Esophagus mucosa (tissue), 1 donor: ENCODE measurements around the gene TEX36. TPM values are rescaled to one million over a fixed set of nuclear protein-coding genes. Genes with fewer than 3 reads are reported as not detected.
A peak's percentile ranks its signal among the peaks of the same experiment; 100 is the strongest.
"Not testable (repeated sequence)": the region's sequence is repeated elsewhere in the genome, so short reads cannot be mapped to it uniquely, and the experiment has no call there.

Experiments
- ATAC-seq: fragments of 200-7000 bp; cut with Tn5 transposase; one replicate; pipeline ENCODE4 v1.9.1; 2020
- total RNA-seq: library from RNA; stranded (reverse); gene quantifications from one replicate; pipeline ENCODE4 v1.2.4, GENCODE V29; 2023
- donor health status: DM: yes; HTN: yes; CAD: no.

The TEX36 gene
- total RNA-seq, 1 donor from 2014 or later: not detected

DNA sequence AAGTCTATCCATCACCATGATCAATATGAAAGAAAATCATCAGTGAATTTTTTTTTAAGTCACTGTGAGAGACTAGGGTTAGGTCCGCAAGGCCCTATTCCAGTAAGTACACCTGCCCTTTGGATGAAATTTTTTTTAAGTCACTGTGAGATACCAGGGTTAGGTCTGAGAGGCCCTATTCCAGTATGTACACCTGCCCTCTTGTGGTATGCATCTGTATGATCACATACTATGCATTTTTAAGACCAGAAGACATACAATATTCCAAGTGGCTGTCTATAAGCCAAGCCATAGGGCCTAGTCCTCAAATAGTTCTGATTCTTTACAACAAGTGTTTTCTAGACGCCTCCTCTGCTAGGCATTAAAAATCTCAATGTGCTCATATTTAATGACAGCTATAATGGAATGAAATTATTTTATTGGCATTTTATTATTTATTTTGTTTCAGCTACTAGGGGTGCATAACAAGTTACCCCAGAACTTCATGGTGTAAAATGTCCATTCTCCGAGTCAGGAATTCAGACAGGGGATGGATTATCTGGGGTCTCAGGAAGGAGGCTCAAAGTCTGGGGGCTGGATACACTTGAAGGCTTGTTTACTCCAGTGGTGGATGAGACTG, 53.1 kb downstream of the TEX36 start:
- peak; percentile 82 for ATAC-seq

- no peak for ATAC-seq
These were observed 54.6 kb downstream of the TEX36 start for GRCh38 chr10:125628104-125629049.

DNA sequence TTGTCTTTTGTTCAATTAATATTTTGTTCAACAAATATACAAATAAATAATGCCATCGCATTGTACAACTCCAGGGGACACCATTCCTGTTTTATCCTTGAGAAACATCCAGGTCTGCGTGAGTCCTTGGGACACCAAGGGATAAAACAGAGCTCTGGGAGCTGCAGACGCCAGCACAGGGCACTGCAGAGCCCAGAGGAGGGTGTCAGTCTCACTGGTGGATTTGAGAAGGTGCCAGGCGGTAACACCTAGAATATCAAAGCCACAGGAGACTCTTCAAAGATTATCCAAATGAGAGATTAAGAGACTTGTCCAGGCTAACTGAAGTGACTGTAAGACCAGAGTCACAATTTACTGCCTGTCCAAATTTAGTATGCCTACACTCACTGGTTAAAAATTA, 55.3 kb downstream of the TEX36 start:
- ATAC-seq: no peak

DNA sequence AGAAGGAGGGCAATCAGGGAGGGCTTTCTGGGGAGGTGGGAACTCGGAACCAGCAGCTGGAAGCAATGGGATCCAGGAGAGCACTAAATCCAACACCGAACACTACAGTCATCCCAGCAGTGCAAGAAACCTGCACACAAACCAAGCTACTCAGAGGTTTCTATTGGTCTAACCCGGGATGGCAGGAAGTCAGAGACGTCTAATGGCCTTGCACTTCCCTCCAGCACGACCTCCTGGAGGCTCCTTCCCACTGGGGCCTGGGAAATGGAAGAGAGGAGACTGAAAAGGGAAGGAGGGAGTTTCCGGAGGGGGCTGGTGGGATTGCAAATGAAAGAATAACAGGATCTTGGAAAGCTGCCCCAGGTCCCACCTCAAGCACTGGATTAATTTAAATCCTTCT, 56.3 kb downstream of the TEX36 start:
- no peak for ATAC-seq

GRCh38 chr10:125625586-125625985, 57.4 kb downstream of the TEX36 start:
- ATAC-seq: no peak

DNA sequence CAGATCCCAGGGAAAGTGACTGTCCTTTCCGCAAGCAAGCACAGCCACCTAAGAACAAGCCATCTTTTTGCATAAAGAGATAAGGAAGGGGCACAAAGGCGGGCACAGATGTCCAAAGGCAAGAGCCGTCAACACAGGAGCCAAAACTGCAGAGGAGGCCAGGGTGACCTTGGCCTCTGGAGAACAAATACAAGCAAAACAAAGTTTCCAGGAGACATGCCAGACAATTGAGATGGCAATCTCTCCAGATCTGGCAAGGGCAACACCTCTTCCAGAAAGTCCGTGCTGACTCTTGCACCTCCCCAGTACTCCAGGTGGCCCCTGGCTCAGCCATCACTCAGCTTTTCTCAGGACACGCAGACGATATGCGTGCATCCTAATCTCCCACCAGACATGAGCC, 58.2 kb downstream of the TEX36 start:
- ATAC-seq: no peak

- no peak for ATAC-seq
These were observed 61.9 kb downstream of the TEX36 start for GRCh38 chr10:125621052-125621451.

- ATAC-seq: no peak
These were observed 62.6 kb downstream of the TEX36 start for GRCh38 chr10:125620401-125620800.

- not testable (repeated sequence) for ATAC-seq
These were observed 69.9 kb downstream of the TEX36 start for GRCh38 chr10:125613062-125613461.

- no peak for ATAC-seq
These were observed 71.2 kb downstream of the TEX36 start for GRCh38 chr10:125611756-125612155.

GRCh38 chr10:125611216-125611615, 71.7 kb downstream of the TEX36 start:
- ATAC-seq: no peak

GRCh38 chr10:125609859-125610258, 73.1 kb downstream of the TEX36 start:
- ATAC-seq: no peak

- ATAC-seq: no peak
These were observed 74.5 kb downstream of the TEX36 start for GRCh38 chr10:125608474-125608873.

DNA sequence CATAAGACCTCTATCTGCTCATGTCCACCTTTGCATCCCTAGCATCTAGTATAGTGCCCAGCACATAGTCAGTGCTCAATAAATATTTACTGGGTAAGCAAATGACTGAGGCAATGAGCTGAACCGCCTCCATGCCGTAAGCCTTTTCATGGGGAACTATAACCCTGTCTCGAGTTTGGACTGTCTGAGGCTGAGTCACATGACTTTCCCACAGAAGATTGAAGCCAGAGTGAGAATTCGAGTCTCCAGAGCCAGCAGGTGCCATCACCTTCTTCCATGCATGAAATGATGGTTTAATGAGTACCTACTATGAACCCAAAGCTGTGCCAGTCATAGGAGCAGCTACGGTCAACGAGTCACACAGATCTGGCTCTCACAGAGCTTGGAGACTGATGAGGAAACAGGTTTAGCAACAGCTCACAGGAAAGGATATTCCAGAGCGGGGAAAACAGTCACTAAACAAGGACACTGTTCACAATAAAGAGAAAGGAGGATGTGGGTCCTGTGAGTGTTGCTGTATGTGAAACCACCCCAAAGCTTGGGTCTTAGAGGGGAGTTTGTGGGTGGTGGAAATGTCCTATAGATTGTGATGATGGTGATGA, 75.2 kb downstream of the TEX36 start:
- no peak for ATAC-seq

DNA sequence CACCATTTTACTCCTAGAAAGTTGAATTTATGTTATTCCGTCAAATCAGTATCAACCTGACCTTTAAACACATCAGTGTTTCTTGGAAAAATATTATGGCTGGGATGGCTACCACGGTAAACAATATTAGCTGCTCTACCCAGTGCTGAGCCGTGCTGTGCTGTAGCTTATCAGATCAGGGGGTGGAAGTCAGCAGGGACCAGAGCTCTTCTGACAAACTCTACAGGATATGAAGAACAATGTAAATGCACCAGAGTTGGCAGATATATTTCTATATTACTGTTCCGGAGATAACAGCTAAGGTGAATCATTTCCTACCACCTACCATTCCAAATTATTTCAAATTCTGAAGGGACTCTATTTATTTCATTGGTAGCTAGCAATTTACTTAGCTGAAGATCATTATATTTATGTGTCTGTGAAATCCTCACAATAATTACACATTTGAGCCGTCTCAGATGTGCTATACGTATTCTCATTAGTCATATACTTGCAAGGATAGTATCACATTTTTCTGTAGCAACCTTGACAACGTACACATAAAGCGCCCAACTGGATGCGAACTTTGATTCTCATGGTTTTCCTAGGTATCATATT, 76.5 kb downstream of the TEX36 start:
- ATAC-seq: no peak

Other genes starting within 250 kb of the TEX36 start
- gene EDRF1, start 36.5 kb upstream of the TEX36 start, total RNA-seq: 8.3 TPM
- 0.08 TPM for gene MMP21, start 92.7 kb upstream of the TEX36 start, total RNA-seq
- 31.6 TPM for gene UROS, start 140.1 kb upstream of the TEX36 start, total RNA-seq
- gene BCCIP, start 140.4 kb upstream of the TEX36 start, total RNA-seq: 35.4 TPM
- gene DHX32, start 198.1 kb upstream of the TEX36 start, total RNA-seq: 33.6 TPM
- gene FANK1, start 213.4 kb upstream of the TEX36 start, total RNA-seq: 3.2 TPM